ENCODE data around the gene DOCK6.

DNA sequence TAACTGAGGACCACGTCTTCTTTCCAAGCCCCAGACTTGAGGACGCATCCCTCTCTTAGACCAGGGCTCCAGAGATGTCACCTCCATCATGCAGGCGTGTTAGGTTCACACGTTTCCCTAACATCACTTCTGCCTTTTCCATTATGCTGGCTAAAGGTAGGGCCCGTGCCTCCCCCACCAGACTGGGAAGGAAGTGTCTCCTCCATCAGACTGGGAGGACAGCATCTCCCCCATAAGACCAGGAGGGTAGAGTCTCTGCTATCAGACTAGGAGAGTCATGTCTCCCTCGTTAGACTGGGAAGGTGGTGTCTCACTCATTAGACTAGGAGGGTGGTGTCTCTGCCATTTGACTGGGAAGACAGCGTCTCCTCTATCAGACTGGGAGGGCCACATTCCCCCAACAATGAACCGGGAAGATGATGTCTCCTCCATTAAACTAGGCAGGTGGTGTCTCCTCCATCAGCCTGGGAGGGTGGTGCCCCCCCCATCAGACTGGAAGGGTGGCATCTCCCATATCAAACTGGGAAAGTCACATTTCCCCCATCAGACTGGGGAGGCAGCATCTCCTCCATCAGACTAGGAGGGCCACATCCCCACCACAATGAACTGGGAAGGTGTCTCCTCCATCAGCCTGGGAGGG is 88.7 kb downstream of the DOCK6 start:
- TF ChIP-seq, protein P1, sequence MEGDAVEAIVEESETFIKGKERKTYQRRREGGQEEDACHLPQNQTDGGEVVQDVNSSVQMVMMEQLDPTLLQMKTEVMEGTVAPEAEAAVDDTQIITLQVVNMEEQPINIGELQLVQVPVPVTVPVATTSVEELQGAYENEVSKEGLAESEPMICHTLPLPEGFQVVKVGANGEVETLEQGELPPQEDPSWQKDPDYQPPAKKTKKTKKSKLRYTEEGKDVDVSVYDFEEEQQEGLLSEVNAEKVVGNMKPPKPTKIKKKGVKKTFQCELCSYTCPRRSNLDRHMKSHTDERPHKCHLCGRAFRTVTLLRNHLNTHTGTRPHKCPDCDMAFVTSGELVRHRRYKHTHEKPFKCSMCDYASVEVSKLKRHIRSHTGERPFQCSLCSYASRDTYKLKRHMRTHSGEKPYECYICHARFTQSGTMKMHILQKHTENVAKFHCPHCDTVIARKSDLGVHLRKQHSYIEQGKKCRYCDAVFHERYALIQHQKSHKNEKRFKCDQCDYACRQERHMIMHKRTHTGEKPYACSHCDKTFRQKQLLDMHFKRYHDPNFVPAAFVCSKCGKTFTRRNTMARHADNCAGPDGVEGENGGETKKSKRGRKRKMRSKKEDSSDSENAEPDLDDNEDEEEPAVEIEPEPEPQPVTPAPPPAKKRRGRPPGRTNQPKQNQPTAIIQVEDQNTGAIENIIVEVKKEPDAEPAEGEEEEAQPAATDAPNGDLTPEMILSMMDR (tag by site-specific recombination; IDR thresholded peaks at IDR 0.05), result no peak
- TF ChIP-seq ZNF24 (tag by site-specific recombination; IDR thresholded peaks at IDR 0.05) (no peak), HOXA7 (CRISPR knock-in tag; IDR thresholded peaks at IDR 0.05; ENCODE audit: borderline replicate concordance) (no peak), ZNF184 (tag by site-specific recombination; IDR thresholded peaks at IDR 0.05) (no peak), KLF10 (tag by site-specific recombination; IDR thresholded peaks at IDR 0.05) (no peak), YY2 (tag by site-specific recombination; IDR thresholded peaks at IDR 0.05) (no peak)
- TF ChIP-seq, protein P2, sequence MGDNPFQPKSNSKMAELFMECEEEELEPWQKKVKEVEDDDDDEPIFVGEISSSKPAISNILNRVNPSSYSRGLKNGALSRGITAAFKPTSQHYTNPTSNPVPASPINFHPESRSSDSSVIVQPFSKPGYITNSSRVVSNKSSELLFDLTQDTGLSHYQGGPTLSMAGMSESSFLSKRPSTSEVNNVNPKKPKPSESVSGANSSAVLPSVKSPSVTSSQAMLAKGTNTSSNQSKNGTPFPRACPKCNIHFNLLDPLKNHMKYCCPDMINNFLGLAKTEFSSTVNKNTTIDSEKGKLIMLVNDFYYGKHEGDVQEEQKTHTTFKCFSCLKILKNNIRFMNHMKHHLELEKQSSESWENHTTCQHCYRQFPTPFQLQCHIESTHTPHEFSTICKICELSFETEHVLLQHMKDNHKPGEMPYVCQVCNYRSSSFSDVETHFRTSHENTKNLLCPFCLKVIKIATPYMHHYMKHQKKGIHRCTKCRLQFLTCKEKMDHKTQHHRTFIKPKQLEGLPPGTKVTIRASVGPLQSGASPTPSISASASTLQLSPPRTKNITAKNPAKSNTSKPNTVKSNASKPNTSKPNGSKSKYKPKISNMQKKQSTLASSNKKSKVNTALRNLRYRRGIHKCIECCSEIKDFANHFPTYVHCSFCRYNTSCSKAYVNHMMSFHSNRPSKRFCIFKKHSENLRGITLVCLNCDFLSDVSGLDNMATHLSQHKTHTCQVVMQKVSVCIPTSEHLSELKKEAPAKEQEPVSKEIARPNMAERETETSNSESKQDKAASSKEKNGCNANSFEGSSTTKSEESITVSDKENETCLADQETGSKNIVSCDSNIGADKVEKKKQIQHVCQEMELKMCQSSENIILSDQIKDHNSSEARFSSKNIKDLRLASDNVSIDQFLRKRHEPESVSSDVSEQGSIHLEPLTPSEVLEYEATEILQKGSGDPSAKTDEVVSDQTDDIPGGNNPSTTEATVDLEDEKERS (tag by site-specific recombination; IDR thresholded peaks at IDR 0.05), result no peak
- TF ChIP-seq, protein P3, sequence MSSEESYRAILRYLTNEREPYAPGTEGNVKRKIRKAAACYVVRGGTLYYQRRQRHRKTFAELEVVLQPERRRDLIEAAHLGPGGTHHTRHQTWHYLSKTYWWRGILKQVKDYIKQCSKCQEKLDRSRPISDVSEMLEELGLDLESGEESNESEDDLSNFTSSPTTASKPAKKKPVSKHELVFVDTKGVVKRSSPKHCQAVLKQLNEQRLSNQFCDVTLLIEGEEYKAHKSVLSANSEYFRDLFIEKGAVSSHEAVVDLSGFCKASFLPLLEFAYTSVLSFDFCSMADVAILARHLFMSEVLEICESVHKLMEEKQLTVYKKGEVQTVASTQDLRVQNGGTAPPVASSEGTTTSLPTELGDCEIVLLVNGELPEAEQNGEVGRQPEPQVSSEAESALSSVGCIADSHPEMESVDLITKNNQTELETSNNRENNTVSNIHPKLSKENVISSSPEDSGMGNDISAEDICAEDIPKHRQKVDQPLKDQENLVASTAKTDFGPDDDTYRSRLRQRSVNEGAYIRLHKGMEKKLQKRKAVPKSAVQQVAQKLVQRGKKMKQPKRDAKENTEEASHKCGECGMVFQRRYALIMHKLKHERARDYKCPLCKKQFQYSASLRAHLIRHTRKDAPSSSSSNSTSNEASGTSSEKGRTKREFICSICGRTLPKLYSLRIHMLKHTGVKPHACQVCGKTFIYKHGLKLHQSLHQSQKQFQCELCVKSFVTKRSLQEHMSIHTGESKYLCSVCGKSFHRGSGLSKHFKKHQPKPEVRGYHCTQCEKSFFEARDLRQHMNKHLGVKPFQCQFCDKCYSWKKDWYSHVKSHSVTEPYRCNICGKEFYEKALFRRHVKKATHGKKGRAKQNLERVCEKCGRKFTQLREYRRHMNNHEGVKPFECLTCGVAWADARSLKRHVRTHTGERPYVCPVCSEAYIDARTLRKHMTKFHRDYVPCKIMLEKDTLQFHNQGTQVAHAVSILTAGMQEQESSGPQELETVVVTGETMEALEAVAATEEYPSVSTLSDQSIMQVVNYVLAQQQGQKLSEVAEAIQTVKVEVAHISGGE (tag by site-specific recombination; conservative IDR thresholded peaks at IDR 0.05; ENCODE audit: low read depth), result no peak
